Heart left ventricle (tissue), 16 donors: ENCODE measurements around the gene MTARC2. TPM values are rescaled to one million over a fixed set of nuclear protein-coding genes. Genes with fewer than 3 reads are reported as not detected.
"Not testable (repeated sequence)": the region's sequence is repeated elsewhere in the genome, so short reads cannot be mapped to it uniquely, and the experiment has no call there.

Experiments used
- ATAC-seq, 4 donors: fragments of 200-7000 bp; cut with Tn5 transposase; one replicate each; pipeline ENCODE4 v1.9.1; 2020 to 2022; ENCODE audit warnings: moderate library complexity in 4 of 4, mild to moderate bottlenecking in 3 of 4, moderate number of reproducible peaks in 1 of 4
- DNase-seq, 5 donors: peaks; one replicate each; pipeline ENCODE4 v3.0.0-alpha.2; 2020
- H3K27ac ChIP-seq, 12 donors: fragments of 200-600 bp; sonication (generic) in 4 of 12; one replicate each; pipeline versions ENCODE4 v1.5.0 to v1.8.0; 2016 to 2022; ENCODE audit warnings: mild to moderate bottlenecking in 2 of 12
- H3K27me3 ChIP-seq, 9 donors: fragments of 200-600 bp; sonication (generic) in 2 of 9; one replicate each; pipeline versions ENCODE4 v1.5.1 to v1.8.0; 2016 to 2022; ENCODE audit warnings: mild to moderate bottlenecking in 3 of 9
- H3K36me3 ChIP-seq, 9 donors: fragments of 200-600 bp; sonication (generic) in 2 of 9; one replicate each; pipeline versions ENCODE4 v1.5.0 to v1.8.0; 2018 to 2022; ENCODE audit warnings: mild to moderate bottlenecking in 2 of 9
- H3K4me1 ChIP-seq, 12 donors: fragments of 200-600 bp; sonication (generic) in 4 of 12; one replicate each; pipeline versions ENCODE4 v1.5.0 to v1.8.0; 2016 to 2022; ENCODE audit warnings: mild to moderate bottlenecking in 3 of 12
- H3K4me3 ChIP-seq, 12 donors: fragments of 200-600 bp; sonication (generic) in 4 of 12; one replicate each; pipeline versions ENCODE4 v1.5.0 to v1.8.0; 2017 to 2022; ENCODE audit warnings: mild to moderate bottlenecking in 9 of 12, moderate library complexity in 4 of 12
- H3K9me3 ChIP-seq, 12 donors: fragments of 200-600 bp; sonication (generic) in 4 of 12; one replicate each; pipeline versions ENCODE4 v1.5.0 to v1.8.0; 2016 to 2022; ENCODE audit warnings: mild to moderate bottlenecking in 1 of 12
- CTCF ChIP-seq, 12 donors: fragments of 200-600 bp; sonication (generic) in 4 of 12; IDR thresholded peaks; one replicate each; pipeline versions ENCODE4 v1.5.0 to v1.8.0; 2018 to 2022; ENCODE audit warnings: antibody characterized with exemption in 12 of 12, mild to moderate bottlenecking in 5 of 12
- POLR2A ChIP-seq, 2 donors: fragments of 450-650 bp; IDR thresholded peaks; one replicate each; pipeline ENCODE4 v1.6.1; 2017; ENCODE audit warnings: antibody characterized with exemption in 2 of 2, mild to moderate bottlenecking in 2 of 2, moderate library complexity in 2 of 2
- WGBS, 4 donors: extraction: QIAGEN DNeasy Blood & Tissue Kit in 2 of 4; methylation state at CpG; one replicate each; pipeline versions ENCODE4 v1.1.5 to v1.1.7; 2013 to 2018; 5-methylcytosine and 5-hydroxymethylcytosine counted together
- intact Hi-C, 10 donors: fragments of 100-400 bp; cut with DNase I; formaldehyde crosslinking; loops; one replicate each; pipeline versions ENCODE4 v1.11.1 to v1.14.2; 2022
- polyA plus RNA-seq, 2 donors: library from polyadenylated mRNA; stranded (reverse); fragments of 200-250 nt; gene quantifications; one replicate each; pipeline ENCODE4 v1.2.3, GENCODE V29; 2013
- total RNA-seq, 9 donors: library from RNA; depleted of rRNA in 2 of 9; stranded (reverse); fragments of >200 nt in 2 of 9; fragmentation: NEBNext Ultra II Directional in 3 of 9; extraction: Animal tissue kit (Norgen Biotek cat#: 25700) in 3 of 9; gene quantifications; one replicate each; pipeline versions ENCODE4 v1.1.0 to v1.2.4, GENCODE V29; 2016 to 2023
- donor health status: ischemic (EF 13 %, LVEDD 7.1; RV severe dilation, severe dysfunction).
- donor health status: healthy with polysubstance abuse.
- donor health status: DM: no; HTN: yes; CAD: no.
- donor health status: DM: no; HTN: no; CAD: no.
- donor health status: ischemic (EF 25% LVEDD 6.9; RV normal size, moderate dysfunction).
- donor health status: ischemic (EF 25% LVEDD 5.7; RV mildly dilated, moderate dysfunction).
- donor health status: healthy.
- donor health status: DM: yes; HTN: yes; CAD: no.
- donor health status: ischemic (EF 35%, LVEDD 5.7; RV mildly dilated, moderate dysfunction).
- donor health status: nonischemic (EF 11% LVEDD 7.7; RV severe dilation, severe dysfunction).
- donor health status: DM: yes; HTN: yes; CAD: no.
- donor health status: PGD.
- donor health status: ischemic (EF 29% LVEDD 5.4; RV normal size, mild dysfunction).
- donor health status: nonischemic (EF 23%, LVEDD 6.1; RV moderate dilation, normal function).

Gene MTARC2
- total and polyA plus RNA-seq, 11 donors = 10.4 to 29.1 (median 20.3) TPM

GRCh38 chr1:220734571-220735326 lies 13.4 kb upstream of the MTARC2 start:
- WGBS, 4 donors = 89 to 94% (median 93%) methylated on average over 11 of the region's 11 CpGs
- no peak for DNase-seq
- no peak overlapping the region for H3K4me3 ChIP-seq
- no peak for ATAC-seq
- peaks cover 0 to 21% (median 5%) of the 10 kb centered on the region in 12 donors for H3K4me1 ChIP-seq
- no peaks in the 10 kb centered on the region for H3K27me3 ChIP-seq
- intact Hi-C loops = loop anchor here in 7 of 10 donors (5.0 to 10.0 kb wide), 4 partner anchors 42 to 517 kb away; partner anchors contain the start of gene C1orf115 (in 4 of the 7)
- no peak overlapping the region for H3K27ac ChIP-seq
- H3K9me3 ChIP-seq = no peaks in the 10 kb centered on the region
- H3K36me3 ChIP-seq = no peaks in the 10 kb centered on the region
- TF ChIP-seq CTCF (IDR thresholded peaks at IDR 0.05) (no peak), POLR2A (IDR thresholded peaks at IDR 0.05) (no peak)

- not testable (repeated sequence) for H3K9me3 ChIP-seq, H3K36me3 ChIP-seq, ATAC-seq, H3K27ac ChIP-seq, H3K27me3 ChIP-seq, DNase-seq, H3K4me3 ChIP-seq
- WGBS, 4 donors = 96 to 98% (median 97%) methylated on average over 7 of the region's 7 CpGs
- intact Hi-C loops = loop anchor here in 1 of 10 donors (10.0 kb wide), 1 partner anchor 441 kb away; no protein-coding TSS in a partner anchor
- peaks cover 0 to 21% (median 5%) of the 10 kb centered on the region in 12 donors for H3K4me1 ChIP-seq
Measured at GRCh38 chr1:220736283-220736682, 11.8 kb upstream of the MTARC2 start.

- intact Hi-C loops = loop anchor here in 1 of 10 donors (10.0 kb wide), 1 partner anchor 467 kb away; the partner anchor contains the start of gene RAB3GAP2
- Histone ChIP-seq H3K4me1 (no peaks in the 10 kb centered on the region), H3K36me3 (no peaks in the 10 kb centered on the region), H3K27me3 (peaks cover 0 to 4% (median 0%) of the 10 kb centered on the region in 9 donors), H3K4me3 (no peak overlapping the region), H3K27ac (no peak overlapping the region), H3K9me3 (no peaks in the 10 kb centered on the region)
- TF ChIP-seq CTCF (IDR thresholded peaks at IDR 0.05) = no peak
- TF ChIP-seq POLR2A (IDR thresholded peaks at IDR 0.05) = no peak
- WGBS, 4 donors = 46 to 64% (median 60%) methylated on average over 2 of the region's 2 CpGs
- no peak for DNase-seq
- ATAC-seq = no peak
Measured at GRCh38 chr1:220741349-220741748, 6.8 kb upstream of the MTARC2 start.

- whole genome bisulfite sequencing, 4 donors = 80 to 100% (median 99%) methylated on average over 1 of the region's 1 CpG
- Histone ChIP-seq H3K4me1 (peaks cover 0 to 1% (median 0%) of the 10 kb centered on the region in 12 donors), H3K4me3 (no peak overlapping the region), H3K9me3 (no peaks in the 10 kb centered on the region), H3K27ac (no peak overlapping the region), H3K36me3 (no peaks in the 10 kb centered on the region), H3K27me3 (peaks cover 0 to 4% (median 0%) of the 10 kb centered on the region in 9 donors)
- intact Hi-C loops = loop anchor here in 1 of 10 donors (10.0 kb wide), 1 partner anchor 467 kb away; the partner anchor contains the start of gene RAB3GAP2
- DNase-seq (no peak), ATAC-seq (no peak)
- TF ChIP-seq CTCF (IDR thresholded peaks at IDR 0.05) = no peak
- TF ChIP-seq POLR2A (IDR thresholded peaks at IDR 0.05) = no peak
Measured at GRCh38 chr1:220741825-220742224, 6.3 kb upstream of the MTARC2 start.
